Caki2 (cell line): ENCODE data around the gene QDPR. TPM values are rescaled to one million over a fixed set of nuclear protein-coding genes. Genes with fewer than 3 reads are reported as not detected.

Experiments
- DNase-seq: peaks from one replicate; pipeline ENCODE4 v3.0.0-alpha.2; 2015; ENCODE audit warnings: low read depth
- in situ Hi-C: cut with HindIII; loops from 2 replicates; pipeline ENCODE4 v1.10.0; 2016; ENCODE audit warnings: low sequenced_read_pairs, low pct_unique_long_range_greater_than_20kb, mixed read lengths
- total RNA-seq: library from RNA; depleted of rRNA; stranded (reverse); fragments of >200 nt; shearing (Covaris generic); gene quantifications from 2 replicates; pipeline ENCODE4 v1.2.3, GENCODE V29; 2014; ENCODE audit warnings: low replicate concordance

QDPR gene
- total RNA-seq, 1 experiment from 2014 or later = 40.1 TPM

DNA sequence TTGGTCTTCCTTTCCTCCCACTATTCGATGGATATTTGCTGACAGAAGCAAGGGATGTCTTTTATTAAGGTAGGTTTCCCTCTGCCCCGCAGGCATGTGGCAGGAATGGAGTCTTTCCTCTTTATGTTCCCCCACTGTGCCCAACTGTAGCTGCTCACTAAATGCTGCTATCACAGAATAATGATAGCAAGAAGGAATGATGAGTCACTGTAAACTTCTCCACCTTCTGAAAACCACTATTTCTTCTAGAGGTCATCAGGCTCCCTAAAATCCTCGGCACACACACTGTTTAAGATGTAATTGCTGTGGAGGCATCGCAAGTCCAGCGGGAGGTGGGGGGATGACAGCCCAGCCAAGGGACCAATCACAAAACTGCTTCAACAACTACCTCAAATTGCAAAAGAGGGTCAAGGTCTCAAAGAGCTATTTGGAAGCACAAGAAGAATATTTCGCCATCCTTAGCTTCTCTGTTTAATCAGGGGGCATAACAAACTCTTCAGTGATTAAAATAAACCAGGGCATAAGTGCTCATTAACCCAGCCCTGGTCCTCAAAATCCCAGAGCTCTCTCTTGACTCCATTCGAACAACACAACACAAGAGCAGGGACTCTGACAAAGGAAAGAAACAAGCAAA lies 13.9 kb downstream of the QDPR start:
- in situ Hi-C loops = no loop called here

DNA sequence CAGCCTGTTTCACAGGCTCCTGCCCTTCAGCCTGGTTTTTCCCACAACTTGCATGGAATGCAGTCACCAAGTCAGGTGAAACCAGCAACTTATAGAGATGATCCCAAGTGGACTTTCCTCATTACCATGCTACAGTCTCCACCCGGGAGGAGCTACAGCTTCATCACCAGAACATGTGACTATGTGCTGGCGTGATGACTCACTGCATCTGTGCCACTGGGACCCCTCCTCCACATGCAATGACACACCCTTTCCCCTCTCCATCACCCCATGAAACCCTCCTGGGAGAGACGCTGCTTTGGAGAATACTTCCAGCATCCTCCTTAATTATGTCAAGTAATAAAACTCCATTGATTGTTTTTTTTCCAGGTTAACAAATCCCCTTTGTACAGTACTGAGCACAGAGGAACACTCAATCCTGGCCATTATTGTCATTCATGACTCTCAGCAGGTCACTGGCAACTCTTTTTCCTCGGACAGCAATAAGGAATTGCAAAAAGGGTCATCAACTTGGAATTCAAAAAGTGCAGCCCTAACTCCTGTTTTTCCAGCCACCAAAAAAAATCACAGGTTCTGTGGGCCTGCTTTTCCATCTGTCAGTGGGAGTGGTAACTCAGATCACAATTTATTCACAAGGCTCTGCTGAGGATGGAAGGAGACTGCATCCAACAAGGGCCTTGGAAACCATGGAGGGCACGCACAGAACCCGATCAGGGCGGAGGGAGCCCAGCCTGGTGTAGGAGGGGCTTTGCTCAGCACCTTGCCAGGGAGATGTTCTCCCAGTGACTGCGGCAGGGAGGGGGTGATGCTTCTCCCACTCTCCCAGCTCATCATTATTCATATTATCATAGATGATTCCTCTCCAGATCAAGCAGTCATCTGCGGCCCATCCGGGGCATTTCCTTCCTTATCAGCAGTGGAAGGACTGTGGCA lies 17.4 kb downstream of the QDPR start:
- in situ Hi-C loops = no loop called here
- DNase-seq = peak; percentile 85

More for the DNA sequence above, 13.9 kb downstream of the QDPR start:
- no peak for DNase-seq

DNA sequence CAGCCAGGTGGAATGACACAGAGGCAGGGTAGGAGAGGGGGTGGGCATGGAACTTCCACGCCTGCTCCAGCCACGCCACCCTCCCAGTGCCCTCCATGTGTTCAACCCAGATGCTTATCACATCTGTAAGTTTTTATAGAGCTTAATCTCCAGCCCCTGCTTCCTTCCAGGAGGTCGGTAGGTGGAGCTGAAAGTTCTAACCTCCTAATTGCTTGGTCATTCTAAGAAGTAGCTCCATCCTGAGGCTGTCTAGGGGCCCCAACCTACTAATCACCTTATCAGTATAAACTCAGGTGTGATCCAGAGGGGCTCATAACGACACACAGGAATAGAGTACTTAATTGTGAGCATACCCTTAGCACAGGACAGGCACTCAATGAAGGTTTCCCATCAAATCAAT lies 18.3 kb downstream of the QDPR start:
- in situ Hi-C loops = no loop called here
- peak; percentile 20 for DNase-seq

DNA sequence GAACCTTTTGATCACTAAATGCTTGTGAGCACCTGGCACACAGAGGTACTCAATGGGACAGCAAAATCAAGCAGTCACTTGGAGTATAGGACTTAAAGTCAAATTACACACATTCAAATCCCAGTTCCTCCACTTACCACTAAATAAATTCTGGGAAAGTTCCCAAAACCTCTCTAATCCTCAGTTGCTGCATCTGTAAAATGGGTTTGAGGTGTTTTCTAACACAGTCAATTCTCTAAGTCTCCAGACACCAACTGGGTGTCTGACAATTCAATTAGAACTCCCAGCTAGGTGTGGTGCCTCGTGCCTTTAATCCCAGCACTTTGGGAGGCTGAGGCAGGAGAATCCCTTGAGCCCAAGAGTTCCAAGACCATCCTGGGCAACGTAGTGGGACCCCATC lies 19.0 kb downstream of the QDPR start:
- DNase-seq = no peak
- in situ Hi-C loops = no loop called here

DNA sequence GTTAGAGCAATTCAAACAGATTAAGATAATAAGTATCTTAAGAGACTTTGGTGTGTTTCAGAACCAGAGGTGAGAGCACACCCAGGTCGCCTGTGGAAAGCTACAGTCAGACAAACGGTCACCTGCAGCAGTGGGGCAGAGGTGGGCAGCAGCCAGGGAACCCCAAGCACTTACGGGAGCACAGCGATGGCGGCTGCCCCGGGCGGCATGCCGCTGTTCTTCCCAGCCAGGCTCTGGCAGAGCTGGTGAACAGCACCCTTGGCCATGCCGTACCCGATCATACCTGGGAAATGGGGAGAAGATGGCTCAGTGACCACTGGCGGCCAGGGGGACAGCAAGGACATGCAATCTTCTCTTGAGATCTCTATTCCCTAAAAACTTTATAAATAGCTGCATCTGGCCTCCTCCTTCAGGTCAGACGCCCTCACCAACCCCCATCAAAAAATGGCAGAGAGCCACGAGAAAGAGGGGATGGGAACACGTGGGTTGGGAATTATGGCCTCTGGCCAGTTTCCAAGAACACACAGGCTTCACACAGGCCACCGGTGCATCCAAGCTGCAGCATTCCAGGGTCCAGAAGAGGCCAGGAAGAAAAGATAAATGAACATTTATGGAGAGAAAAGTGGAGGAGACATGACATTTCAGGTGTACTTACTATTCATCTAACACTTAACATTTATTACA lies 19.7 kb downstream of the QDPR start:
- DNase-seq = no peak
- in situ Hi-C loops = no loop called here

DNA sequence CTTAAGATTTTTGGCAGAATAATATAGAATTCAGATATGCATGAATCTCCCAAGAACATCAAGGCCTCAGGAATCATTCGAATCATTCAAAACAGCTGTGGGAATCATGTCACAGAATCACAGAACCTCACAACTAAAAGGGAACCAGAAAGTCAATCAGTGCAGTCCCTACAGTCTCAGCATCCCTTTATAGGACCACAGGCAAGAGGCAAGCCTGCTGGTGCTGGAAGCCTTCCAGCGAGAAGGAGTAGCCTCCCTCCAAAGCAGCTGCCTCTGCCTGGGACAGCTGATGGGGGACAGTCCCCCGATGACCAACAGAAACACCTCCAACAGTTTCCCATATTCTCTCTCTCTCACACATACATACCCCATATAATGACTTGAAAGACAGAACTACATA lies 20.7 kb downstream of the QDPR start:
- in situ Hi-C loops = no loop called here

DNA sequence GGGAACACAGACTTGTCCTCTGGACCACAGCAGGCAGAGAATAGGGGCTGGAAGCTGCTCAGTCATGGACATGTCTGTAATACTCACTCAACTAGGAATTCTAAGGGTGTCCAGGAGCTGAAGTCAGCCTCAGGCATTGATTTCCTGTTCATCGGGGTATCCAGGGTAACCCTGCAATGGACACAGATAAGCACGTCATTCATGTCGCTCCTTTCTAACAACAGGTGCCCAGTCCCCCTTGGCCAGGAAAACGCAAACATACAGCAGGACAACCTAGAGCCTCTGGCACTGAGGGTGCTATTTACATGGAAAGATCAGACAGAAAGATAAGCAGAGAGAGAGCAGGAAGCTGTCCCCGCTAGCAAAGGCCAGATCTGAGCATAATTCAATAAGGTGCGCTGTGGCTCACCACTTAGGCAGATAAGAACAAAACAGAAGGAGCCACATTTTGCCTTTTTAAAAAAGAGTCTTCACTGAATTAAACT lies 21.3 kb downstream of the QDPR start:
- DNase-seq = no peak
- in situ Hi-C loops = no loop called here

More for the DNA sequence above, 20.7 kb downstream of the QDPR start:
- no peak for DNase-seq

DNA sequence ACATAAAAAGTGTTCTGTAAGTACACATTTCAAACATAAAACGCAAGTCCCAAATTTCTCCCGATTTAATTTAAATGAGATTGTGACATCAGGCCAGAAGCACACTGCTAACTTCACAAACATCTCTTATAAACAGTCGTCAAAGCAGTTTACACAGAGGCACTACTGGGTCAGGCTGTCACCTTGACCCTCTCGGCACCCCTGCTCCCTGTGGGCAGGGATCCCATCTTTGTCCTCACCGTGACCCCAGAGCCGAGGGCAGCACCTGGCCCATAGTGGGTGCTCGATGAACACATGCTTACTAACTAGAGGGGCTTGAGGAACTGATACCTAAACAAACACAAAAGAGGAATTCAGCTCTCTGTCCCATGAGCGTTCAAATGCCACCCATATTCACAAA lies 22.2 kb downstream of the QDPR start:
- in situ Hi-C loops = no loop called here
- no peak for DNase-seq

DNA sequence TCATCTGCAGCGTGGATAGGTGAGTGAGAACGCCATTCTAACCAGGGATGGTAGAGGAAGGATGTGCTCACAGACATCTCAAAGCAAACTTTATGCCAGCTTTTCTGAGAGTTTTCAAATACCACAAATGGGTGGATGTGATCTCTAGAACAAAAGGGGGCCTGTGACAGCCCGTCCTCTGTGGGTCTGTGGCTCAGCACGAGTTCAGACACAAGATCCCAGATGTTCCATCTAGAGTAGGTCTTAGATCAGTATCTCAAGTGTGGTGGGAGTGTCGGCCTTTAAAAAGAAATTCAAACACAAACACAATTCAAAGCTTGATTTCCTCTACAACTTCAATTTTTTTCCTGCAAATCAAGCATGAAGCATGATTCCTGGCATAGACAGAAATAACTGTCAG lies 22.8 kb downstream of the QDPR start:
- no peak for DNase-seq
- in situ Hi-C loops = no loop called here

DNA sequence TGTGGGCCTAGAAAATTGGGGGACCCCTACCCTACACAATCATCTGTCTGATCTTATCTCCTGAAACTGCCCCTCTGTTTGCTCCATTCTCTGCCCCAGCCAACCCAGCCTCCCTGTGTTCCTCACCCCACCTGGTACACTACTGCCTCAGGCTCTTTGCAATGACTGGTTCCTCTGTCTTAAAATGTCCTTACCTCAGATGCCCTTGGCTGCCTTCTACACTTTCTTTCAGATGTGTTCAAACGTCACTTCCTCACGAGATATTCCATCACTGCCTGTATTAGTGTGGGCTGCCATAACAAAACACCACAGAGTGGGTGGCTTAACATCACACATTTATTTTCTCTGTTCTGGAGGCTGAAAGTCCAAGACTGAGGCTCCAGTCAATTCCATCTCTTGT lies 29.2 kb downstream of the QDPR start:
- no peak for DNase-seq
- in situ Hi-C loops = no loop called here

DNA sequence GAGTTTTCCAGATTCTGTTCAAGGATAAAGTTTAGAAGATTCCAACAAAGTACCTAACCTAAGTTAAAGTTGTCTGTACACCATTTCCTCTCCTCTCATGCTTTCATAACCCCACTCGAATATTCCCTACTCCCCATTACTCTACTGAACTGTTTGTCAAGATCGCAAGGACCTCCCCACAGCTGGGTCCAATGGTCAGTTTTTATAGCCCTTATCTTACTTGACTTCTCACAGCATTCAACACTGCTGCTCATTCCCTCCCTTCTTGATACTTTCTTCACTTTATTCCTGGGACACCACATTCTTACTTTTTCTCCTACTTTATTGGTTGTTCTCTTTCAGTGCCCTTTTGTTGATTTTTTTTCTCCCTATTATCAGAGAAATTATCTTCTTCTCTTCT lies 30.9 kb downstream of the QDPR start:
- in situ Hi-C loops = no loop called here
- DNase-seq = no peak

DNA sequence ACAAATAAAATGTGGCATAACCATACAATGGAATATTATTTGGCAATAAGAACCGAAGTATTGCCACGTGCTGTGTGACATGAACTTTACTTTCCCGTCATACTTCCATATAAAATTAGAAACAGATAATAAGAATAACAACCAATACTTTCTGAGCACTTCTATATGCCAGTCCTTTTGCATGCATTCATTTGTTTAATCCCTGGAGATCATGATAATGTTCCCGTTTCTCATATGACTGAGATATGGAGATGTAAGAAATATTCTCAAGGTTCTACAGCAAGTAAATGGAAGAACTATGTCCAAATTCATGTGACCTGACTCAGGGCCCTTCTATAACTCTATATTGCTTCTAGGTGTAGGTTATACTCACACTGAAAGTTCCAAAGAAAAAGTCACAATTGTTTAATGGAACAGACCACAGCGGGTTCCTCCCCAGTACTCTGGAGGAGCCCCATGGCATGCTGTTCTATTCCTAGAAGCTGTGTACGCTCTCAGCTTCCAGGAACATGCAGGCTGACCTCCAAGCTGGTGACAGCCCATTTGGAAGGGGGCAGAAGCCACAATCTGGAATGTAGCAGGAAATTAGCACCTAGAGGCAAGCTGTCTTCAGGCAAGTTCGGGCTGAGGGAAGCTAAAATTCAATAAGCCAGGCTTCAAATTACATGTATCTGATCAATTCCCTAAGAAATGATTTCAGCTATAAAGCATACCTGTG lies 31.5 kb downstream of the QDPR start:
- no peak for DNase-seq
- in situ Hi-C loops = no loop called here

DNA sequence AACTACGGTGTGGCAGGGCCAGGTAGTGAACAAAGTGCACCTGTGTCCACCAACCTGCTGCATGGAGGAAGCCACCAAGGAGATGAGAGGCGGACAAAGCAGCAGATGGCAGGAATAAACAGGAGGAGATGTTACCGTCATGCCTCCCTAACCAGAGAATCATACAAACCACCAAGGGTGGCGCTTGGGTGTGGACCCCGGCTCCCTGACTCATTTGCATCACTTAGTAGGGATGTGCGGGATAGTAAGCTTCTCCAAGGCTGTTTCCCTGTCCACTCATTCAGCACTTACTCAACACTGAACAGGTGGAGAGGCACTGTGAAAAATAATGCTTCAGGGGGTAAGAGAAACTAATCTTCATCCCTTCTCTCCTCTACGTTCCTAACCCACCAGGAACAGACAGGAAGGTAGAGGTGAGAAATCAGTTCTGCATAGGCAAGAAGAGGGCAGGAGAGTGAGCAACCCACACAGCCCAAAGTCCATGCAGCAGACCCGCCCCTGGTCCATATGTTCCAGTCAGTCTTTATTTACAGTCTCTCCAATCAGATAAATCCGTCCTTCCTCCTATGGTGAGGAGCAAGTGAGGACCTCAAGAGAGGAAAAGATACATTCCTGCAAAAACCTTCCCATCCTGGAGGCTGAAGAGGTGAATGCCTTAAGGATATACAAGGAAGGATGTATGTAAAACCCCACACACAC lies 34.0 kb downstream of the QDPR start:
- no peak for DNase-seq
- in situ Hi-C loops = no loop called here

DNA sequence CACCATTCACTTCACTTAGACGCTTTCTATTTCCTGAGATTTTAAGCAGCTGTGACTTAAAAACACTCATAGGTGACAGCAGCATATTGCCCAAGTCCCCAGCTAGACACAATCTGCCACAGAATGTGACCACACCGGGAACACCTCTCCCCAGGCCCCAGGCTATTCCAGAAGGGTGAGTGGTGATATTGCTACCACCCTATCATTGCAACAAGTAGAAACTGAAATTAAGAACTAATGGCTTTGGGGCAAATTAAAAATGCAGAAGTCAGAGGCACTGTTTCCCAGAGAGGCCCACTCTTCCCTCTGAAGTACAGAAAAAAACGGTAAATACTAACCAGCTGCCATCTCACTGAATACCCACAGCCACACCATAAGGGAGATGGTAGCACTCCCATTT lies 35.0 kb downstream of the QDPR start:
- in situ Hi-C loops = no loop called here
- no peak for DNase-seq

DNA sequence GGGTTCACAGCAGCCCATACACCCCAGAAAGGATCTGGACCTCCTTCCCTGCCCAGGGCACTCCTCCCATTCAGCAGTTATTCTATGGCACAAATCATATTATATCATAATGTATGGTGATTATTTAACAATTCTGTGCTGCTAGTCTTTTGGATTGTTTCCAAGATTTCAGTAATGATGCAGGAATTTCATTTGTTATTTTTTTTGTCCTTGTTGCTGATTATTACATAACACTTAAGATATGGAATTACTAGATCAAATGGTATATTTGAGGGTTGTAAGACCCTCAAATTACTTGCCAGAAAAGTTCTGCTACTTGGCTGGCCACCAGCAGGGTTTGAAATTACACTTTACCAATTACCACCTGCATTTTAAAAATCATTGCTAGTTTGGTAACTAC lies 36.4 kb downstream of the QDPR start:
- in situ Hi-C loops = no loop called here

DNA sequence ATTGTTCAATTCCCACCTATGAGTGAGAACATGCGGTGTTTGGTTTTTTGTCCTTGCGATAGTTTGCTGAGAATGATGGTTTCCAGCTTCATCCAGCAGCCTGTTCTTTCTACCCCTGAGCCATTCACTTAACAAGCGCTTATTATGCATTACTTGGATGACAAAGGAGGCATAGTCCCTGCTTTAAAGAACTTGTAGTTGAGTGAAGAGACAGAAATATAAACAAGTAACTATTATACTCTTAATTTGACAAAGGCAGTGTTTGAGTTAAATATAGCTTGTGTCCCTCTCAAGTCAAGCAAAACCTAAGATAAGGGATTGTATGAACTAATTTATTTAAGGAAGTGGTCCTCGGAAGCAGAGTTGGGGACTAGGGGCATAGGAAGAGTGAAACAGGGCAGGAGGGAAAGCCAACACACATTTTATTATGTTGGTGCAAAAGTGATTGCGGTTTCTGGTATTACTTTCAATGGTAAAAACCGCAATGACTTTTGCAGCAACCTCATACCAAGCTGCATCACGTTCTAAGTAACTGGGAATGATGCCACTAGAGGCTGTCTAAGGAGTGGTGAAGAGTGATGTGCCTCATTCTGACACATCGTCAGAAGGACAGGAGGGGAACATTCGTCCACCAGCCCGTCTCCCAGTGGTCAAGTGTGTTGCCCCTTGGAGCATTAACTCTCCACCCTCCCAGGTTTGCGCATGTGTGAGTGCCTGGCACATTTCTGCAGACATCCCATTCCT lies 41.8 kb downstream of the QDPR start:
- no peak for DNase-seq
- in situ Hi-C loops = no loop called here

More for the DNA sequence above, 36.4 kb downstream of the QDPR start:
- no peak for DNase-seq

DNA sequence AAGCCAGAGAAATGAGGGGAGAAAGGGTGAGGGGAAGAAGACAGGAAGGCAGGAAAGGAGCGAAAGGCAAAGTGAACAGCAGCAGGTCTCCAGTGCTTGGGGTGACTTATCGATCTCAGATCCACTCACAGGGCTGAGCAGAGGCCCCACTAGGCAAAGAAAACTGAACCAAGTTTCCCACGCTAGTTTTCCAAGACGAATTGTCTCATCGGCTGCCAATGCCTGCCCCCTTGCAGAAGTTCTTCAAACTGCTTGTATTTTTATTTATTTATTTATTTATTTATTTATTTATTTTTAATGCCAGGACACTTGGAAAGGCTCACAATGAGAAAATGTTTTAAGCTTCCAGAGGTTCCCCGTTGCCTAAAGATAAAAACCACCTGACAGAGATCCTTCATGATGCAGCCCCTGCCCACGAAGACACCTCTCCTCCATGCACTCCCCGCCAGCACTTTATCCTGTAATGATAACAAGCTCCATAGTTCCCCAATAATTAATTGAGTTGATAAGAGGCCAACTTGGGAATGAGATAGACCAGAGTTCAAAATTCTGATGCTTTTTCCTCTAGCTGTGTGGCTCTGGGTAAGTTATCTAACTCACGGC lies 43.2 kb downstream of the QDPR start:
- DNase-seq = peak; percentile 6
- in situ Hi-C loops = no loop called here
